HG03108 (cell line): ENCODE measurements around the gene SRGAP2B.
"Not testable (repeated sequence)": the region's sequence is repeated elsewhere in the genome, so short reads cannot be mapped to it uniquely, and the experiment has no call there.

Experiments
- ATAC-seq: cut with Tn5 transposase; IDR thresholded peaks from one replicate; pipeline ENCODE4 v1.9.1; 2021; ENCODE audit warnings: moderate library complexity; ENCODE audit not compliant: unreplicated experiment

SRGAP2B gene

DNA sequence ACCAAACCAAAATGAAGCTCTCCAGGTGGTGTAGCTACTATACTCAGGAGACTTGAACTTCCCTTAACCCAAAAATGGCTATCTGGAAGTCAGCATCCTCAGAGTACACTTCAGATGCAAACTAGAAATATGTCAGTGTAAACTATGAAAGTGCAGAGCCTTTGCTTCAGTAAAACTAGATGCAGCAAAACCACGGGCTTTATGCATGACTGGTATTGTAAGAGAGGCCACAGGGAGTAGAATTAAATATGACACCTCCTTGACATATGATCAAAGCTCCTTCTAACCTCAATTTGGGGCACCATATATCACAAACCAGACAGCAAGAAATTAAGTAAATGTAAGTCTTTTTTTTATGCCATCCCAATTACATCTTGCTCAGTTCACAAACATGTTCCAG, 47.6 kb downstream of the SRGAP2B start:
- ATAC-seq = peak; percentile 73

DNA sequence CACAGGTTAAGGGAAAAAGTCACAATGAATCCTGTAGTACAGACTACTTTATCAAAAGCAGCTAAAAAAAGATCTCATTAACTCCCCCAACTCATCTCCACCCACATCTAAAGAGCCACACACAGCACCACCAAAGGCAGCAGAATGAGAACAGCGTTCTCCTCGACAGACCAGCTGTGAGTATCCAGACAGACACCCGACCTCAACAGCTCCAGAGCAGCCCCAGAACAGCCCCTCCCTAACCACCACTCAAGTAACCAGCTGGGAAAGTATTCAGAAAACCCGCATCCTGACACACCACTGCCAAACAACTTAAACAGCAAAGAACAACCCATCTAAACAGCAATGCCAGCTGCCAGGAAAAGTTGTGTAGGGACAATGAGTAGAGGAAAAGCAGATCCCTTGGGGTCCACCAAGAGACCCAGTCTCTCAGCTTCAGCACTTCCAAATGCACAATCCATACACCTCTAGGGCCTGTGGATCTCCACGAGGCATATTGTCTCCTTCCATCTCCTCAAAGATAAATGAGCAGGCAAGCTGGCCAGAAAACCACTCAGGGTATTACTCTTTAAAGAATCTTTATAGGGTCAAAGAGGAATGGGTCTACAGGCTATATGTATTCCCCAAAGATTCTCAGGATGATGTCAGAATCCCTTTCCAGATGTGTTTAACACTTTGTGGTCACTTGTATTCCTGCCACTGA, 49.4 kb downstream of the SRGAP2B start:
- ATAC-seq = not testable (repeated sequence)

DNA sequence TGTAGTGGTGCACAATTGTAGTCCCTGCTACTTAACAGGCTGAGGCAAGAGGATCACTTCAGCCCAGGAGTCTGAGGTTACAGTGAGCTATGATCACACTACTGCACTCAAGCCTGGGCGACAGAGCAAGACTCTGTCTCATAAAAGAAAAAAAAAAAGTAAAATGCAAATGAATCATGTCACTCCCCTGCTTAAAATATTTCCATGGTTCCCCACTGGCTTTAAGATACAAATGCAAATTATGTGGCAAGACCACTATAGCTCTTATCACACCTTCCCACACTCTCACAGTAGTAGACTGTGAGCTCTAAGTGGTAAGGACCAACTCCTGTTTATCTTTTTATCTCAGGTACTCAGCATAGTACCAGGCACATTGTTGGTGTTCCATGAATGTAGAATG, 53.6 kb downstream of the SRGAP2B start:
- ATAC-seq = peak; percentile 76

DNA sequence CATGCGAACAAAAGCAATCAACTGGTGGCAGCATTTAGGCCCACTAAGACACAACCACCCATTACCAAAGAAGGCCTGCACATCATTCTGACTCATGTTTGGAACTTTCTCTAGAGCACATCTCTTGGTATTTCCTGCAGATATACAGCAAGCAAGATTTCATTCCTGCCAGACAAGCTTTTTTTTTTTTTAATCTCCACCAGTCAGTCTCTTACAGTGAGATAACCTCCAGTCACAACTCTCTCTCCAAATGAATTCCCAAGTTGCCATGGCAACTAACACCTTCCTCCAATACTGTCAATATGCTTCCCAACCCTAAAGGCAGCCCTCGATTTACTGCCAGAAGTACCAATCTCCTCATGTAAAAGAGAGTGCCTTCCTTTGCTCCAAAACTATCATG, 59.1 kb downstream of the SRGAP2B start:
- not testable (repeated sequence) for ATAC-seq

DNA sequence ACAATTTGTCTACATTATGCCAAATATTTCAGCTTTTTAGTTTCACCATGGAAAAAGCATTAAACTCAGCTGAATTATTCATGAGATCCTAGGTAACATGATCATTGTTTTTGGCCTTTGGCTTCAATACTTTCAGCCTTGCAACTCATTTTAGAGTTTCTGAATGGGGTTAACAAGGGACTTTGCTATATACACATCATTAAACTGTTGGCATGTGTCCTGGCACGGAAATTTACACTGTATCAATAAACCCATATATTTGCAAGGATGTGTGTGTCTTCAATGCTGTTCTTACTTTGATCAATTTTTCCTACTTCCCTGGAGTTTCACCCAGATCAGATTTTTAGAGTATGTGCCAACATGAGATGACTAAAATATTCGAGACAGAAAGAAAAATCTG, 61.6 kb downstream of the SRGAP2B start:
- not testable (repeated sequence) for ATAC-seq

DNA sequence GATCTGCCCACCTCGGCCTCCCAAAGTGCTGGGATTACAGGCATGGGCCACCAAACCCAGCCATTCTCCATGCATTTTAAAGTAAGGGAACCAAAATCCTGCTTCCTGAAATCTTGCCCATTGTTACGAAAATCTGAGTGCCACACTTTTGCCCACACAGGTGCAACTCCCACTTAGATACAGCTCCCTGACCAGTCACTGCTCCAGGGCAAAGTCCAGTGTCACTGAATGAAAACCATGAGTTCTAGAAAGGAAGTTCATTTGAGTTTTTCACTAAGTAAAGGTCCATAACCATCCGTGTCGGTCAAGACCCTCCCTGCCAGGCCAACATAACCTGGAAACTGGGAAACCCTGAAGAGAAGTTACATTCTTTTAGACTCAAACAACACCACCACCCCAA, 67.9 kb downstream of the SRGAP2B start:
- ATAC-seq = not testable (repeated sequence)

DNA sequence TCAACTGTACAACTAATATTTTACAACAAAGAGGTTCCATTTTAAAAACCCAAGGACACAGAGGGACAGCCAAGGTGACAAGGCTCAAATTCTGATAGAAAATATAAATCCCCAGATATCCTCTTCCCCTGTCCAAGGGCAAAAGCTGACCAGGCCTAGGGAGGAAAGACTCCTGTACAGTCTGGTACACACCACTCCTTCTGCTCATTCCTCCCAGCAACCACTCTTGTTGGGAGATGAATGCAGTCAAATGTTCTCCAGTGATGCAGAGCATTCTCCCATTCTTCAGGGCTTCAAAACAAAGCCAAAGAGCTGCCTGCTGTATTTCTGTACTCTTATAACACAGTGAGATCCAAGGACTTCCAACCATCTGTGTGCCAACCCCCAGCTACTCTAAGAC, 69.8 kb downstream of the SRGAP2B start:
- not testable (repeated sequence) for ATAC-seq

DNA sequence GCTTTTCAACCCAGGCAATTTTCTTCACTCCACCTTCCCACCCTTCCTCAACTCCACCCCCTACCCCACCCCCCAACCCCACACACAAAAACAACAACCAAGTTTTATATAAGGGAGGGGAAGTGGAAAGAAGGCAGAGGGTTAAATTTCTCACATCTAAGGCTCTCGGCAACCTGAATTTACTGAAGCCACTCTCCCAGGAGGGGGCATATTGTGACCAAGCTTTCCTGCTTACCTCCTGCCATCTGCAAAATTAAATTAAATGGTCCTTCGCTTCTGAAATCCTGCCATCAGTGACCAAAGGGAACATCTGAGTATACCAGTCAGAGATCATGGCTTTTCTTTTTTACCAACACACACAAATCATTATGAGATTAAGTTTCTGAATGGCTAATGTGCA, 72.9 kb downstream of the SRGAP2B start:
- not testable (repeated sequence) for ATAC-seq

DNA sequence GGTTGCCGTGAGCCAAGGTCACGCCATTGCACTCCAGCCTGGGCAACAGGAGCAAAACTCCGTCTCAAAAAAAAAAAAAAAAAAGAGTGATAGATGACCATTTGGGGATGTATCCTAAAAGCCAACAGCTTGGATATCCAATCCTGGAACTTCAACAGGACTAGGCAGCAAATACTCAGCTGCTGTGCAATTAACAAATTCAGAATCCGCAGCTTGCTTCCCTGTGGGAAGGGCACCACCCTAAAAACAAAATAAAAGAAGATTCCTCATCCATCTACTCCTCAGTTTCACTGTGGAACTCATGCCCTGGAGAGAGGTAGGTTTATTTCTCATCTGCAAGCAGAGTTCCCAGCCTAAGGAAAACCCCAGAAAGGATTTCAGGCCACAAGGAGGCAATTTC, 73.4 kb downstream of the SRGAP2B start:
- ATAC-seq = not testable (repeated sequence)

DNA sequence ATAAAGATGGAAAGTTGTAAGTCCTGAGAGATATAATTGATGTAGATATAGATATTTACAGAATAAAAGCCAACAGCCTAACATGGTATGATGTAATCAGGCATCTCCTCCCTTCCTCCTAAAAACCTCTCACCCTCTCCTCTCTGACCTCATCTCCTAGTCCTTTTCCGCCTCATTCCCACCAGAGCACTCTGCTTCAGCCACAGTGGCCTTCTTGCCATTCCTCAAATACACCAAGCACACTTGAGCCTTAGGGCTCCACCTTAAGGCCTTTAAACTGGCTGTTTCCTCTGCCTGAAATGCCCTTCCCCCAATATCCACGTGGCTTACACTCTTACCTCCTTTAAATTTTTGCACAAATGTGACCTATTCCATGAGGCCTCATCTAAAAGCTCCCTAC, 75.4 kb downstream of the SRGAP2B start:
- not testable (repeated sequence) for ATAC-seq

DNA sequence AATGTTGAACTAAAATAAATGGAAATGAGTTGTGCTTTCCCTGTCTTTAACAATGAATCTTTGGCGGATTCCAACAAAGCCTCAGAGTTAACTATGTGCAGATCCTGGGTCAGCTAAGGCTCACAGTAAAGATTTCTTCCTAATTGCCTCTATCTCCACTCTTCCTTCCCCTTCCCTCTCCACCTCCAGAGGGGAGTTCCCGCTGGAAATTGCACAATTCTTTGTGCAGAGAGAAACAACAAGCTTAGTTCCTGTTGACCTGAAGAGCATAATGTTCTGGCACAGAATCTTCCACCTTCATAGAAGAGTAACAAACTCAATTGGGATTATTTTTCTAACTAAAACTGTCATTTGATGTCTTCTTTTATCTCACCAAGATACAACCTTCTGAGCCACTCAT, 77.4 kb downstream of the SRGAP2B start:
- not testable (repeated sequence) for ATAC-seq

DNA sequence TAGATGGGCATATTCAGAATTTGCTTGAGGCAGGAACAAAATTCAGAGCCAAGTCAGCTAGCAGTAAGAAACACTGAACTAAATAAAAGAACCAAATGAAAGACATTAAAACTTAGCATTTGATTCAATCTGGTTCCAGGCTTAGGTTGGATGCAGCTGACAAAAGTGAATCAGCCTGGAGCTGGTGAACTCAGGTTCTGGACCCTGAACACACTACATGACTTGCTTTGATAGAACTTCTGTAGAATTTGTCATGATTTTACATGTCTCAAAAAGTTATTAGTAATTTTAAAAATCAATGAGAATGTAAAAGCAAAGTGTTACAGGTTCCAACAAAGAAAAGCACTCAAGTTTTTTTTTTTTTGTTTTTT, 78.7 kb downstream of the SRGAP2B start:
- peak; percentile 12 for ATAC-seq

DNA sequence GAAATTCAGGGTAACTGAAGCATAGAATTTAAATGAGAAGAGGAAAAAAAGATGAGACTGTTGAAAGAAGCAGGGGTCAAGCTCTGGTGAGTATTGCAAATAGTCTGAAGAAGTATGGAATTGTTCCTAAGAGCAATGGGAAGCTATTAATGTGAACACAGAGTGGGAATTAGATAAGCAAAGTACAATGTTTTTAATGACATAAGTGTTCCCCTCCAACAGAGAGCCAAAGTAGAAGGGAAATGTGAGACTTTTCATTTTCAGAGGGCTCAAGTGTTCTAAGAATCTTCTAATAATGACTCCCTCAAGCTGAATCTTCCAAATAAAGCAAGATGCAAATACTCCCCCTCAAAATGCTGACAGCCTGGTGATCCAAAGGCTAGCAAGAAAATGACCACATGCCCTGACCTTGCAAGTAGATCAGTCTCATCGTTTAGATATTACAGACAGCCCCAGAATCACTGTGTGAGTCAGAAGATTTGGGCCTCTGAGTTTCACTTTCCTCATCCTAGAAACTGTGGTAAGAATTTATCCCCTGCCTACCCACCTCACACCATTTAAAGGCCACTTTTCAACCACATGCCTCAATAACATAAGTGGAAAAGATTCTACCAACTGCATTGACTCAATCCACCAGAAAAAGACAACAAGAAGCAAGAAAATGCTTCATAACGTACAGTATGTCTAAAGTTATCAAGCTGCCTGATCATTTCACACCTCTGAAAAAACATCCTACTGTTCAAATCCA, 79.2 kb downstream of the SRGAP2B start:
- peak; percentile 42 for ATAC-seq

DNA sequence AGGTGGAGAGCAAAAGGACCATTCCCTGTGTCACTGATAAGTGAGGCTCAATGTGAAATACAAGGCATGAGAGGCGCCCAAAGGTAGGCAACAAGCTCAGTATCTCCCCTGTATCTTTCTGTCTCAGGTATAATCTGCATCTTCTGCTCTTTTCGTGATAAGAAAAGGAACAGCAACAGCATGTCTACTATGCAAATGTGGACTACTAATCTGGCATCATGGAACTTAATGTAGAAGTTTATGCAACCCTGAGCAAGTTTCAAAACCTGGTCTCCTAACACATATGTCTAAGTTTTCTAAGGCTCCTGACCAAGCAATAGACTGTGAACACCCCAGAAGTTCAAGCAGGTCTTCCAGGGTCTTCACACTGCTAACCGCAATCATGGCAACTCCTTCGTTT, 81.8 kb downstream of the SRGAP2B start:
- not testable (repeated sequence) for ATAC-seq

DNA sequence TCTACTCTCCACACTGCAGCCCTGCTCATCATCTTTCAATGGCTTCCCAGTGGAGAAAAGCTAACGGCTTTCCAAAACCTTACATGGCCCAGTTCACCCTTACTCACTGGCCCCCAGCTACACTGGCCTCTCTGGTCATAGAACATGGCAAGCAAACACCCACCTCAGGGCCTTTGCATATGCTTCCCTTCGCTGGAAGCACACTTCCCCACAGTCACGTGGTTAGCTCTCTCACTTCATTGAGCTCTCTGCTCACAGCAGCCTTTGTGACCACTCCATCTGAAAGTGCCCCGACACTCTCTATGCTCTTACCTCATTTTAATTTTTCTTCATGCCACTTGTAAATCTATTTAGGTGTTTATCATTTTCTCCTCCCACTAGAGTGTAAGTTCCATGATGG, 83.3 kb downstream of the SRGAP2B start:
- not testable (repeated sequence) for ATAC-seq

DNA sequence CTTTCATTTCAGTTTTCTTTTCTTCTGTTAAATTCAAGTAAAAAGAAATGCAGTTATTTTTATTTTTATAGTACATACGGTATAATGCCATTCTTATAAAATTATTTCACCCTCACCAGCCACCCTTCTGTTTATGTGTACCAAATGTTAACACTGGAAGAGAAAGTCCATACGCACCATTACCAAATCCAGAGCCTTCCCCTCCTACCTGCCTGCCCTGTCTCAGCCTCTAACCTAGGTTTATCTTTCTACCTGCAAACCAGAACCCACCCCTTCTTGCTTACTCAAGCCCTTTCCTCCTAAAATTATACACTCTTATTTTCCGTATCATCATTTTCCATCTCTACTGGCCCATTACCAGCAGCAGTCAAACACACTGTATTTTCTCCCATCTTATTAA, 84.5 kb downstream of the SRGAP2B start:
- not testable (repeated sequence) for ATAC-seq

DNA sequence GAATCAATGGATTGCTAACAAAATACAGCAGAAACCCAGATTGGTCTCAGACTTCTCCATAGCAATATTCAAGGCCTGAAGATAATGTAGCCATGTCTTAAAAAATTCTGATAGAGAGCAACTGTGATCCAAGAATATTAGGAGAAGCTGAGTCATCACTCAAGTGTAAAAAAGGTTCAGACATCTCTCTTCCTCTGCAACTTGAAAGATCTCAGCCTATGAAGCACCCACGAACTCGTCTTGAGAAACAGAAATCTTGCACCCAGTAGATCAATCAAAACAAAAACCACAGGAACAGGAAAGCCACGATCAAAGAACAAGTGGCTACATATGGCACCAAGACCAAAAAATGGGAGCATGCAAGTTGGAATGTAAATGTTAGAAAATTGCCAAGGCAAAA, 85.2 kb downstream of the SRGAP2B start:
- ATAC-seq = not testable (repeated sequence)

DNA sequence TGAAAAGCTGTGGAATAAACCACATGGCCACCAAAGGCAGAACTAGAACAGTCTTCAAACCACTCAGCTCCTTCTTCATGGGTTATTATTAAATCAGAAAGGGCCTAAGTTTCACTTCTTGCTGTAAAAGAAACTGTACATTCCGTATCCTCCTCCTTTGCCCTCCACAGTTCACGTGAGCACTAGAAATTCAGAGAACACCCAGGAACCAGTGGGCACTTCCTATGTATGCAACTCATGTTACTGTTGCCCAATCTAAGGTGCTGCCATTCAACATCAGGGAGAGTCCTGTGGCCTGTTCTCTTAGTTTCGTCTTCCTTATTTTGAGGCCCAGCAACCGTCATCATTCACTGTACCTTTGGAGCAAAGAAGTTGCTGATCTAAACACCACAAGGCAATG, 86.7 kb downstream of the SRGAP2B start:
- peak; percentile 69 for ATAC-seq

DNA sequence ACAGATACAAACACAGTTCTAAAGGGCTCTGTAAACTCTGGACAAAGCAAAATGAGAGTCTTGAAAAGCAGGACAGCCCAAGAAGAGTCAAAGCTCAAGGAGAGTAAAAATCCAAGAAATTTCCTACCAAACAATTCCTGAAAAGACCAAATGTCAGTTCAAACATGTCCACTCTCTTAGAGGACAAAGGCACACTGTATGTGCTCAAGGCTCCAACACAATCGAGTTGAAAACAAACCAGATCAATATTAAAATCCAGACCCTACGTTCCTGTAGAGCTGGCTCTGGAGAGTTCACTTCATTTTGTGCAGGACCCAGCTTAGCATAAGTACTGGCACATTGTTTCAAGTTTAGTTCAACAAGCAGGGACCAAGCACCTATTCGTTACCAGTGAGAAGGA, 90.0 kb downstream of the SRGAP2B start:
- ATAC-seq = not testable (repeated sequence)

DNA sequence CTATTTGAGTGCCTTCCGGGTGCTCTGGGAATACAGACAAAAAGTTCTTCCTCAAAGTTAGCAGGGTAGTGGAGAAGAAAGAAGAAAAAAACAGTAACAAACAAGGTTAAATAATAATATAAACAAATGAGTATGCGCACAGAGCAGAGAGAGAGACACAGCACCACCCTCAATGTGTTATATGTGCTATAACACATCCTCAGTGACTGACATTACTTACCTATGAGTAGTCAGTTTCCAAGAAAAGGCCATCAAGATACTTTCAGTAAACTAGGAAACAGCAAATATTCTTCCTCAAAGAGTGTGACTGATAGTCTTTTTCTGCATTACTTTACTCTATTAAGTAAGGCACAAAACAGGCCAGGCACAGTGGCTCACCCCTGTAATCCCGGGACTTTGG, 93.7 kb downstream of the SRGAP2B start:
- ATAC-seq = not testable (repeated sequence)

DNA sequence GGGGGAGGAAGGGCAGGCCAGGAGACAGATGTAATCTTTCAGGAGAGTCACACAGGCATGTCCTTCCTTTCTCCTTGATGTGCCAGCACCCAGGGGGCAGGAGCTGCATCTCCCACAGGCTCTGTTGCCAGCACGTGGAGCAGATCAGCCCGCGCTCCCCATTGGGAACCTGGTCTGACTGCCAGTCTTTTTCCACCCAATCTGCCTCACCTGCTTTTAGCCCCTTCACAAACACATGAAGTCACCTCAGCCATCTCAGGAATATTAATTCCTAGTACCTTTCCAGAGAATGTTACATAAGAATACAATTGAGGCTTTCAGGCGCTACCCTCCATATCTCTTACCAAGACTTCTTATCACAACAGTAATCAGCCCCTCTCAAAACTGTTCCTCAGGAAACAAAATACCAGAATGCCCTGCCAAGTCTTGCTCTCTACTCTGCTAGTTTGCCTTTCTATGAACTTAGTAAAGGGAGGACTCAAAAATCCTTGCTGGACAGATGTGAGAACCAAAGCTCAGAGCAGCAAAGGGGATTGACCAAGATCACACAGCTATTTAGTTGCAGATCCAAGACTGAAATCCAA, 94.3 kb downstream of the SRGAP2B start:
- ATAC-seq = not testable (repeated sequence)
